Cerebellar cortex (tissue), 1 donor: ENCODE measurements around the gene EFHC2.
"Not testable (repeated sequence)": the region's sequence is repeated elsewhere in the genome, so short reads cannot be mapped to it uniquely, and the experiment has no call there.

ENCODE experiments used
- DNase-seq: peaks from one replicate; pipeline ENCODE4 v3.0.0-alpha.2; 2015; ENCODE audit warnings: low spot score

The EFHC2 gene

GRCh38 chrX:44232081-44232480 lies 111.4 kb downstream of the EFHC2 start:
- DNase-seq: no peak

DNA sequence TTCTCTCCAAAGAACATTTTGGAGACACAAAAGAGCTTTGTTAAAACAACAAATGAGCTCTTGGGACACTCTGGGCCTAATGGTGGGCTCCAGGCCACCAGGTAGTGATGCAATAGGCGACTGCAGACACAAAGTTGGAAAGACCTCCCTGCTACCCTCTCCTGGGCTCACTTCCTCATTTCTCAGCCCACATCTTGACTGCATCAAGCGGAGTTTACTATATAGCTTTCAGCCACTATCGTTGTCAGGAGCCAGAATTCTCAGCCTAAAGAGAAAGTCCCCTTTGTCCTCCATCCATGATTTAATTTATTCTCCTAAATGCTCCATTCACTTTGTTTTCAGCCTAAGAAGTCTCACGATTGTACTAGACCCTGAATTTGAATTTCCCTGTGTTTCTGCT lies 114.9 kb downstream of the EFHC2 start:
- no peak for DNase-seq

GRCh38 chrX:44227991-44228390 lies 115.5 kb downstream of the EFHC2 start:
- no peak for DNase-seq

- no peak for DNase-seq
These were observed 117.8 kb downstream of the EFHC2 start for GRCh38 chrX:44225667-44226066.

DNA sequence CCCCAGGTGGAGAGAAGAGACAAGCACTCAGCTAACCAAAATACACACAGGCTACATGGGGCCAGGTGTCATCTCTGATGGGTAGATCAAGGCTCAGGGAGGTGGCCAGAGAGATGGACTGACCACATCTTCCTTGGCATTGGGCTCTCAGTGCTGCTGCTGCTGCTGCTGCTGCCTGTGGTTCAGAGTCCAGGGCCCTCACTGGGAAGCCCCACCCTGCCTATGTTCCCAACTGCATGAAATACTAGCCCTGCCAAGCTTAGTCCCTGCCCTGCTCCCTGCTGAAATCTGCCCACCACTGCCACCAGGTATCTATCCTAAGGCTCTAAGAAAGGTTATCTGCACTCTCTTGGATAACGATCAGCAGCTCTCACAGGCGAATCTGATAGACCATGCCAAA lies 118.7 kb downstream of the EFHC2 start:
- DNase-seq: no peak

- no peak for DNase-seq
These were observed 120.3 kb downstream of the EFHC2 start for GRCh38 chrX:44223150-44223549.

GRCh38 chrX:44218465-44218864 lies 125.0 kb downstream of the EFHC2 start:
- no peak for DNase-seq

DNA sequence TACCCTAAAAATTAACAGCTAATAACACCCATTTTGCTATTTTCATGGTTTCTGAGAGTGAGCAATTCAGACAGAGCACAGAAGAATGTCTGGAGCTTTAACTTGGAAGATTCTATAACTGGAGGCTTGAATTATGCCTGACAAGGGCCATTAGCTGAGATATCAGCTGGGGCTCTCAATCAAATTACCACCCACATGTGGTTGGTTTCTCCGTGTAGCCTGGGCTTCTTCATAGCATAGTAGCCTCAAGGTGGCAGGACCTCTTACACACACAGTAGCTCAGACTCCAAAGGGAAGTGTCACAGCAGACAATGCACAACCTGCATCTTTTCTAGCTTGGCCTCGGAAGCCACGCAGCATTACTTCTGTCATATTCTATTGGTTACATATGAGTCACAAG lies 127.3 kb downstream of the EFHC2 start:
- DNase-seq: no peak

GRCh38 chrX:44203791-44204190 lies 139.7 kb downstream of the EFHC2 start:
- no peak for DNase-seq

DNA sequence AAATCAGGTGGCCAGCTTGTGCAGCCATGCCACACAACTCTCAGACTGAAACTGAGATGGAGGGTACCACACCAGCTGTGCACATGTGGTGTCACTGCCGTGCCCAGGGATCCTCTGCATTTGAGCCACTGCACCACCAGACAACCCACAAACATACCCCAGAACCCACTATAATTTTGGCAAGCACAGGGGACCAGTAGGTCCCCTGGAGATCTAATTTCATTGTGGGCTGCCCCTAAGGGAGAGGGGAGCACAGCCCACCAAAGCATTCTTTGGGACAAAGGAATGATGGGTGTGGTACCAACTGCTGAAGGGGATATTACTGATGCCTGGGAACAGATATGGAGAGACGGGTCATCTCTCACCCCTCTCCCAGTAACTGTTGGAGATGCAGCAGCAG lies 140.9 kb downstream of the EFHC2 start:
- DNase-seq: no peak

GRCh38 chrX:44189116-44189515 lies 154.4 kb downstream of the EFHC2 start:
- DNase-seq: no peak

DNA sequence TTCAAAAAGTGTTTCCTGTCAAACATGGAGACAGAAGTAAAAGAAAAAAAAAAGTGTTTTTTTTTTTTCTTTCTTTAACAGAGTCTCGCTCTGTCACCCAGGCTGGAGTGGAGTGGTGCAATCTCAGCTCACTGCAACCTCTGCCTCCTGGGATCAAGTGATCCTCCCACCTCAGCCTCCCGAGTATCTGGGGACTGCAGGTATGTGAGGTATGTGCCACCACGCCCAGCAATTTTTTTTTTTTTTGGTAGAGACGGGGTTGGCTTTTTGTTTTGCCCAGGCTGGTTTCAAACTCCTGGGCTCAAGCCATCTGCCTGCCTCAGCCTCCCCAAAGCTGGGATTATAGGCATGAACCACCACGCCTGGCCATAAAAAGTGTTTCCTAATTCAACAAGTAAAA lies 155.6 kb downstream of the EFHC2 start:
- DNase-seq: not testable (repeated sequence)

DNA sequence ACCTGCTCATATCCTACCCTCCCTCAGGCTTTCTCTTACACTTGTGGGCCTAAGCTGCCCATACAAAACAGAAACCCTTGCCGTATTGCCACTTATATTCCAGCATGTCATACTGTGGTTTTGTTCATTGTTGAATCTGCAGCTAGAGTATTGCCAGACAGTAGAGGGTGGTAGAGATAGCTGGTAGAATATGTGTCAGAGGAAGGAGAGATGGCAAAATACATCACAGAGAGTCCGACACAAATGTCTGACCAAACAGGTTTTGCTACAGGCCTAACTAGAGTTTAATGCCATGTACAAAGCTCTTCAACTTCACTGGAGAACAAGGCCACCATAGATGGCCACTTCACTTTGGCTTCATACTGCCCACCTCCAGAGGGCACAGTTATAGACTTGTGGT lies 160.1 kb downstream of the EFHC2 start:
- peak; percentile 0 for DNase-seq

DNA sequence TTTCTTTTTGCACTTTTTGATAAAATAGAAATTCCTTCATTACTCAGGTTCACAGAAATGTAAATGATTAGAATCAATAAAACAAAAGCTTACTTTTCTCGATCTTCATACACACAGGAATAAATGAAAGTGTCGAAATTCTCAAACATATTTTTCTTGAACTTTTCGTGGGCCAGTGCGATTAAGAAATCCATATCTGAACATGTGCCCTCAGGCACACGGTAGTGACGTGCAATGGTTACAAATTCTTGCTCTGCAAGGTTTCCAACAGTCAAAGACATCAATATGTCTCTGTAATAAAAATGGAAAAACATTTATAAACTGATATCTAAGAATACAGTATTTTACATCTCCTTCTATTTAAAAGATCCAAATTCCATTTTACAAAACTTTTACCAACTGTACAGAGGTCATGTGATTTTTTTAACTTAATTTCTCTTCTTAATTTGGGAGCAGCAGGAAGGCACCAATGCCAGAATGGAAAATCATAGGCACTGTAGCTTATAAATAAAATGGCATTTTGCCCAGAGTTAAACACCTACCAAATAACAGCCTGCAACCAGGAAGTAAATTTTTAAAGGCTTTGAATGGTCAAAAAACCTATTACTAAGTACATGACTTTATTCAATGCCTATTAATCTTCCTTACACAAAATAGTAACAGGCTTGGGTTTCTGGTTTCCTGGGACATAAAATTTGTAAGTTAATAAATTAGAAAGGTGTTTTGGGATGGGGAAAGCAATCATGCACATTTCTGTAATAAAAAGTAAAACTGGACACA lies 165.0 kb downstream of the EFHC2 start:
- DNase-seq: no peak

GRCh38 chrX:44175455-44175854 lies 168.0 kb downstream of the EFHC2 start:
- no peak for DNase-seq

GRCh38 chrX:44174061-44174460 lies 169.4 kb downstream of the EFHC2 start:
- DNase-seq: no peak

DNA sequence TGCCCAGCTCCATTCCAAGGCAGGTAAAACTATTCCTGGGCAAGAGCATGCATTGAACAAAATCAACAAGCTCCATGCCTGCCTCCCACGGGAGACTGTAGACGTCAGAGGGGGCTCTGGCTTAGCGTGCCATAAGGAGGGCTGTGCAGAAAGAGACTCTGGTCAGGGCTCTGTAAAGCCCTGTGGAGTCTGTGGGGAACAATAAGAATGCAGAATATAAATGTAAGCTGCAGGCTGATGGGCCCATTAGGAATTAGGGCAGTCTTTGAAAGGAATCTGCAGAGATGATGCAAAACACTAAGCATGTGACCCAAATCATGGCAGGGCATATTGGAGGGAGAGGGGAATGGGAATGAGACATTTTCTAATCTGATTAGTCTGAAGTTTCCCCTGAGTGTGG lies 170.3 kb downstream of the EFHC2 start:
- DNase-seq: no peak

DNA sequence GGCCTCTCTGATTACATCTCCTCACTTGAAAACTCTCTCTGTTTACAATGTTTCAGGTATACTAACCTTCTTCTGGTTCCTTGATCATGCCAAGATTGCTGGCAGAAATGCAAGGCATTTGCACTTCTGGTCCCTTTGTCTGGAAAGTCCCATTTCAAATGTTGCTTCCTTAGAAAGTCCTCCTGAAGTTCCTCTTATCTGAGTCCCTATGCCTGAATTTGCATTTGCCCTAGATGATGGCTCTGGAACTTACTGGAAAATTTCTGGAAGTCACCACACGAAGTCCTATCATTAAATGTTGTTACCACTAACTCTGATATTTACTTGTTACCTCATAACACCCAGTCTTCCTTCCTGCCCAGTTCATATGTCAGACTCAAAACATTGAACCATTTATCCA lies 176.4 kb downstream of the EFHC2 start:
- DNase-seq: no peak

DNA sequence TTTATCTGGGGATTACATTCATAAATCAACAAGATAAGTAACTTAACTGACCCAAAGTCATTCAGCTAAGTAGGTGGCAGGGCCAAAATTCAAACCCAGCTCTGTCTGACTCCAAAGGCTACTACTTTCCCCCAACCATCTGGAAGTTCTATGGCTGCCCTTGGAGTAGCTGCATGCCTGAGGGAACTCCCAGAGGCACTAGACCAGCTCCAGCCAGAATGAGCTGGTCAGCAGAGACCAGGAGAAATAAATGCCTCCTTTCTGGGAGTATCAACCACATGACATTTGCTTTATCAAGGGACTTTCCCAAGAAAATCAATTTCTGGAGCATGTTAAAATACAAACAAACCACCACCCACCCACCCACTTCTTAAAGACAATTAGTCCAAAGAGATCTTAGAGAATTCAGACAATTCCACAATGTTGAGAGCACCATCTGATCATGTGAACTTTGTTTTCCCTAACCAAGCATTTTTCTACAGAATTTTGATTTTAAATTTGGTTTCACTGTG lies 180.5 kb downstream of the EFHC2 start:
- no peak for DNase-seq

- no peak for DNase-seq
These were observed 185.6 kb downstream of the EFHC2 start for GRCh38 chrX:44157858-44158257.

DNA sequence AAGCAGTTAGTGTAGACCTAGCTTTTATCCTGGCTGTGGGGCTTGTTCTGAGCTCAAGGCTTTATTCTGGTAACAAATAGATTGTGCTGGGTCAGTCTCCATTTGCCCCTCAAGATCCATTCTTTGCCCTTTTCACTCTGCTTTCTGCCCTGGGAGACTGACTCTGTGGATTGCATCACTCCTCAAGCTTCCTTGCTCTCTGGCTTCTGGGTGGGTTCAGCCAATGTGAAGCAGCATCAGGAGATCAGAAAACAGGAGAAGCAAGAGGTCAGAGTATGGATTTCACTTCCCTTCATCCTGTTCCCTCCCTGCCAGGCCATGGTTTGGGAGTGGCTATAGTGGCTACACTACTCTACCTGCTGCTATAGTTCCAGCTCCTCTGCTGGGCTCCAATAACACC lies 186.2 kb downstream of the EFHC2 start:
- no peak for DNase-seq

GRCh38 chrX:44156726-44157125 lies 186.7 kb downstream of the EFHC2 start:
- DNase-seq: peak; percentile 22

- DNase-seq: peak; percentile 50
These were observed 188.3 kb downstream of the EFHC2 start for GRCh38 chrX:44155126-44155525.

- no peak for DNase-seq
These were observed 190.6 kb downstream of the EFHC2 start for GRCh38 chrX:44152852-44153251.
